Stimulated activated CD8-positive, alpha-beta memory T cell treated with anti-CD3 and anti-CD28 coated beads, Interleukin-15, amount 100 ng/mL, for 24 hours (primary cell): ENCODE measurements around the gene MCU.
"Not testable (repeated sequence)": the region's sequence is repeated elsewhere in the genome, so short reads cannot be mapped to it uniquely, and the experiment has no call there.

Source experiments
- DNase-seq: peaks from one replicate; pipeline ENCODE4 v3.0.0-alpha.2; 2020; ENCODE audit warnings: low read depth

Gene MCU

GRCh38 chr10:72731916-72732419 lies 40.0 kb downstream of the MCU start:
- DNase-seq: no peak

GRCh38 chr10:72732521-72732920 lies 40.6 kb downstream of the MCU start:
- DNase-seq: no peak

GRCh38 chr10:72733989-72734388 lies 42.0 kb downstream of the MCU start:
- DNase-seq: no peak

GRCh38 chr10:72735288-72735936 lies 43.5 kb downstream of the MCU start:
- DNase-seq: no peak

GRCh38 chr10:72736176-72736827 lies 44.4 kb downstream of the MCU start:
- DNase-seq: no peak

- no peak for DNase-seq
Observed at GRCh38 chr10:72736828-72737220, 44.9 kb downstream of the MCU start.

- not testable (repeated sequence) for DNase-seq
Observed at GRCh38 chr10:72737357-72737756, 45.4 kb downstream of the MCU start.

GRCh38 chr10:72738486-72738885 lies 46.5 kb downstream of the MCU start:
- DNase-seq: no peak

- DNase-seq: no peak
Observed at GRCh38 chr10:72740528-72740927, 48.6 kb downstream of the MCU start.

GRCh38 chr10:72742092-72742491 lies 50.1 kb downstream of the MCU start:
- no peak for DNase-seq

- DNase-seq: no peak
Observed at GRCh38 chr10:72742797-72743196, 50.9 kb downstream of the MCU start.

- DNase-seq: no peak
Observed at GRCh38 chr10:72744566-72744965, 52.6 kb downstream of the MCU start.

GRCh38 chr10:72746426-72747363 lies 54.8 kb downstream of the MCU start:
- DNase-seq: no peak

GRCh38 chr10:72747521-72747920 lies 55.6 kb downstream of the MCU start:
- DNase-seq: no peak

GRCh38 chr10:72753760-72754231 lies 61.9 kb downstream of the MCU start:
- DNase-seq: no peak

- no peak for DNase-seq
Observed at GRCh38 chr10:72754275-72755032, 62.5 kb downstream of the MCU start.

- no peak for DNase-seq
Observed at GRCh38 chr10:72756674-72757385, 64.9 kb downstream of the MCU start.

- DNase-seq: no peak
Observed at GRCh38 chr10:72757732-72758131, 65.8 kb downstream of the MCU start.

GRCh38 chr10:72758930-72759329 lies 67.0 kb downstream of the MCU start:
- DNase-seq: not testable (repeated sequence)

- no peak for DNase-seq
Observed at GRCh38 chr10:72759584-72759983, 67.6 kb downstream of the MCU start.

- no peak for DNase-seq
Observed at GRCh38 chr10:72761498-72761897, 69.6 kb downstream of the MCU start.
